NCI-H2107 treated with DMSO at 0.1 percent for 48 hours (cell line): Measurements from ENCODE around the gene ORMDL3.
"Not testable (repeated sequence)": the region's sequence is repeated elsewhere in the genome, so short reads cannot be mapped to it uniquely, and the experiment has no call there.

Experiments used
- DNase-seq: peaks from one replicate; lab custom pipeline; 2025; ENCODE audit not compliant: unreplicated experiment; lab: John Stamatoyannopoulos, UW

Gene ORMDL3

DNA sequence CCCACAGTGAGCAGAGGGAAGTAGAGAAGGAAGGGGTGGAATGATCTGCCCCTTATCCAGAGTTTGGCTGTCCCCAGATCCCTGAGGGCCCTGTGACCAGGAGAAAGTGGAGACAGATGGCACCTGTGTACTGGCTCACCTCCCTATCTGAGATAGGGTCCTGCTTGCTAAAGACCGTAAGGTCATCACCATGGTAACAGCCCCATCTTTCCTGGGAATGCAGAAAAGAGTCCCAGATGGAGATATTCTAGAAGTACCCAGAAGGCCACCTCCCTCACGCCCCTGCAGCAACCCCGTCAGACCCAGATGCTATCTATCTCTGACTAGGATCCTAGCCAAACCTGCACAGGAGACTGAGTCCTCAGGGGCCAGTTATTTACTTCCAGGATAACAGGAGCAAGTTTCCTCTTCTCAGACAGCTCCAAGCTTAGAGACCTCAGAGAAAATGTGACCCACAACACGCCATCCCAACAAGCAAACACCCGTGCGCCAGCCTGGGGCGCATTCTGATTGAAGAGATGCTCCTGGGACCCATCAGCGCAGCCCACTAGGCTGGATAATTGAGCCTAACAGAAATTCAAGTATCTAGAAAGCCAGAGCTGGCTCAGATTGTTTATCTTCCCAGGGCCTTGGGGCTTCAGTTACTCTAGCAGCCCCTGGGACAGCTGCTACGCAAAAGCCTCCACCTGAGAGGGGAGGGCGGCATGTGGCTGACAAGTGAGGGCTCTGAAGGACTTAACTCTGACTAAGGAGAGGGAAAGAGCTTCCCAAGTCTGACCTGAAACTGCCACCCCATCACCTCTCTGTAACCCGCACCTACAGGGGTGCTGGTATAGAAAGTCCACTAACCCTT is 1.9 kb downstream of the ORMDL3 start:
- DNase-seq, result peak; percentile 35

DNA sequence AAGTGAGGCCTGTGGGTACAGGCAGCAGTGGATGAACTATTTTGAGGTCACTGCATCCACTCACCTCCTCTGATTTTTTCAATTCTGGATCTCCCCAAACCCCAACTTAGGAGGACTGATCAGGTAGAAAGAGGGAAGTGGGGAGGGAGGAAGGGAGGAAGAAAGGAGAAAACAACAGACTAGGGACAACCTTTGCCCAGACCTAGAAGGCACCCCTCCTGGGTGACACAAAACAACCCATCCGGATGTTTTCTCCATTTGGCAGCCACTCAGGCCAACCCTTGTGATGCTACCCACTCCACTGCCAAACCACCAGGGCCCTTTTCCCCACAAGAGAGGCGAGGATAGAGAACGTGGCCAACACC is 2.7 kb downstream of the ORMDL3 start:
- DNase-seq, result no peak

DNA sequence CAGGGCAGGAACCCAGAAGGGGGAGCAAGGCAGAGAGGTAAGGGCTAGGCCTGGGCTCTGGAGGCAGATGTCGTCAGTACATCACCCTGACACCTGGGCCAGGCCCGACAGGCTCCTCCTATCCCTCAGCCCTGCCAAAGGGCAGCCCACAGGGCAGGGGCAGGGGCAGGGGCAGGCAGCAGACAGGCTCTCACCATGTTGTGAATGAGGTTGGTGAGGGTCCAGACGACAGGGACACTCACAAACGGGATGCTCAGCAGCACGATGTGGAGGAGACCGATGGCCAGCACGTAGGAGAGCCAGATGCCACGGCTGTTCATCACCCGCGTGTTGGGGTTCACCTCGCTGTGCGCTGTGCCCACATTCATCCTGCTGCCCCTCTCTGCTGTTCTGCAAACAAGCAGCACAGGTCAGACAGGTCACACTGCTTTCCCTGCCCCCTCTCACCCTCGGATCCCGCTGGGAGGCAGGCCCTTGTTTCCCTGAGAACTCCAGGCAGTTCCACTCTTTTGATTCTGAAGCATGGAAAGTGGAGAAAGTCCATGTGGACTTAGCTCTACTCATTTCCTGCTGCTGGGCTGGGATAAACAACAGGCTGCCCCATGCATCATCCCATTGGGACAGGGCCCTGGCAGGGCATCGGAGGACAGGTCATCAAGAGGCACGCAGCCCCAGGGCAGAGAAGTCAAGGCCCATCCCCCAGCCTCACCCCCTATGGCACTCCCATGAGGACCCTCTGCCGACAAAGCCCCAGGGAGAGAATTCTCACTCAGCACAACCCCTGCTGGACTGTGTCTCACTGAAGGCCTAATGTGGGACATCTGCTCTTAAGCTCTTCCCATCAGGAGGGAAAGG is 3.3 kb downstream of the ORMDL3 start:
- no peak for DNase-seq

DNA sequence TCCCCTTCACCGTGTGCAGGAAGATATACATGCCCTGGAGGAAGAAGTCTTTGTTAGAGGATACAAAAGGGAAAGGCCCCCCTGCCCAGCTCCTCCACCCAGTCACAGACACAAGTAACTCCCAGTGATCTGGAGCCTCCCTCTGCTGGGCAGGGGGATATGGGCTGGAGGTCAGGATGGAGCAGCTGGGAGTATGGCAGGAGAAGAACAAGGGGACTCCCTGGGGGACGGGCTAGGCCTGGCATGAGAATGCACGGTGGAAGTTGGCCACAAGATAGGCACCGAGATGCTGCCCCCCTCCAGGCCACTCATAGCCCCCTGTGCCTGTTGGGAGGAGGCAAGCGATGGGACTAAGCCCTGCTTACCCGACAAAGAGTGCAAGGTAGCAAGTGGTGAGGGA is 4.2 kb downstream of the ORMDL3 start:
- DNase-seq, result no peak

DNA sequence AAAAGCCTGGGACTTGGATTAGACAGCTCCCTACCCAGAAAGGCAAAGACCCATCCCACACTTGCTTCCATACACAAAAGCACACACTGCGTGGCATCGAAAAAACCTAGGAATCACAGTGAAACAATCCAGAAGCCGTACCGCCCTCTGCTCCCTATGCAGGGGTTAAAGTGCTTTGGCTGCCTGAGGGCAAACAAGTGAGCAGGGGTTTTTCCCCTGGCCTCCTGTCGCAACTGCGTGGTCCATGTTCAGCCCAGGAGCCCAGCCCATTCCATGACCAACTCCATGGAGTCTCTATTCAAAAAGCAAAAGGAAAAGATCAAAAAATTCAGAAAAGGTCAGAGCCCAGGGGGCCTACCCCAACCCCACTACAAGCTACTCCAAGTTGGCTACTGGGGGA is 5.4 kb downstream of the ORMDL3 start:
- no peak for DNase-seq

DNA sequence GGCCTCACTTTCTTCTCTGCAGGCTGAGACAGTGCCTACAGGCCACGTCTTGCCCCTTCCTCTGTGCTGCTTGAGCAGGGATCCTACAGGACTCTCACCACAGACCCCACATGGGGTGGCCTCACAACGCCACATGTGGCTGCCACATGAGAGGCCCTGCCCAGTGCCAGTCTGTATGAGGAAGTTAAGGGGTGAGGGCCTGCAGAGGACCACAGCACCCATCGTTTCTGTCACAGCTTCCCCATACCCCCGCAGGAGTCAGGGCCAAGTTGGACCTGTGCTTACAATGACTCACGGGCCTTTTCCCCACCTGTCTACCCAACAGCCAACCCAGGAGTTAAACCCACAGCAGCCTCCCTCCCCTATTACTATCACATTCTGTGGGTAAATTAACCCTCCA is 6.1 kb downstream of the ORMDL3 start:
- no peak for DNase-seq

DNA sequence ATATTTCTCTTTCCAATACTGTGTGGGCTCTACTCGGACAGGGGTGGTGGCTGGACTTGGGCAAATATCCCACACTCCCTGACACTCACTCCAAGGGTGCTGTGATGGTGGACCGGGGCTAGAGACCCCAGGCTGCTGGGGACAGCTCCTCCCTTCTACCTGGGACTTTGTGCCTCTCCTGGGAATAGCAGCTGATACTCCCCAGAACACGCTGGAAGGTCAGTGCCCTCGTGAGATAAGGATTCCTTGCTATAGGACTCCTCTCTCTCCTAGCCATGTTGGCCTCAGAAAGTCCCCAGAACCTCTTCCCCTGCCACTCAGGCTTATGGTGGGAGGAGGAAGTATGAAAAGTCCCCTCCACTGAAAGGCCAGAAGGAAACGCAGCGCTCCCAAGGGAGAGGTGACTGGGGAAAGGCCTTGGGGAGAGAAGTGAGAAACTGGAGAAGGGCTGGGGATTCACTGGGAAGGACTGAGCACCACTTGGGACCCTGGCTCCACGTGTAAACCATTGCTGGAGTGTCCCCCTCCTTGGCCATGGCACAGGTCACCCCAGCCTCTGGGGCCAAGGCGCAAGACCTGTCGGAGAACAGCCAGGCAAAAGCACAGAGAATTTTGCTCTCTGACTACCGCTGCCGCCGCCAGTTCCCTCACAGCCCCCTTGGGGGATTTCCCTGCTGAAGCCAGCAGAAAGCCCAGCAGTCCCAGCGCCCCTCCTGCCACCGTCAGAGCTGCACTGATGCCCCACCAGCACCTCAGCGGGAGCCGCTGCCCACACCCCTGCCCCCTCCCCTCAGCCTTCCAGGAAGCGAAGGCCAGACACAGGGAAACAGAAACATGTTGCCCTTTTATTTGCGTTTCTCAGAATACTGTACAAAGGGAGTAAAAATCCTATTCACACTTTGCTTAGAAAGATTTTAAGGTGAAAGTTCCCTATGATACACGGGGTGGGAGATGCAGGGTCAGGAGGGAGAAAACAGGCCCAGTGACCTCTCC is 6.9 kb downstream of the ORMDL3 start:
- no peak for DNase-seq

DNA sequence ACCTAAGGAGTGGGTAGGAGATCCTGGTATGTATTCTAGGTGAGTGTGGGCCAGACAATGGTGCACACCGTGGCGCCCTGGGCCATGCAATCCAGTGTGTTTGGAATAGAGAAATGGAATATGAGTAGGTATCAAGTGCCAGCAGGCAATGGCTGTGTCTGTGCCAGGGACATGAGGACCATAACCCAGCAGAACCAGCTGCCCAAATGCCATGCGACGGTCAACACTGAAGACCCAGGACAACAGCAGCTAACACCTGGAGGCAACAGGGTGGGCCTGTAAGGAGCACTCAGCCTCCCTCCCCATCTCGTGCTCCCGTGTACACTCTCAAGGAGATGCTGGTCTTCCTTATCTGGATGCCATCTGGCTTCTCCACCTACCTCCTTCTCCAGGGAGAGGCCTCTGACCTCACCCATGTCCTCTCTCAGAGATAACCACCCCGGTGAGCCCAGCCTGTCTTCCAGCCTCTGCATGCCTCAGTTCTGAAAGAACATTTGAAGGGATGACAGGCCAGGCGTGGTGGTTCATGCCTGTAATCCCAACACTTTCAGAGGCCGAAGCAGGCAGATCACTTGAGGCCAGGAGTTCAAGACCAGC is 8.2 kb downstream of the ORMDL3 start:
- DNase-seq, result no peak

DNA sequence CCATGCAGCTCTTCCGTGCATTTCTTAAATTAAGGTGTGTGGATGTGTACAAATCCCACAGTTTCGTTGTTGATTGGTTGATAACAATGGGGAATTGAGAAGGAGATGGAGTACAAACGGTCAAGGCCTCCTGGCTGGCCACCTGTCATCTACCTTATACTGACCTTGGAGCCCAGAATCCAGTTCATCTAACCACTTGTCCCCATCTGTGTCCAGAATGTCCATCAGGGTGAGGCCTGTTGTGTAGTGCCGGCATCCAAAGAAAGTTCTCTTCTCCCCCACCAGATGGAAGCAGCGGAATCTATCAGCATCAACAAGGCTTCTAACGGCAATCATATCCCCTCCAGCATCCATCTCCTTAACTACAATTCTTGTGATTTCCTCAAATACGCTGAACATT is 10.5 kb downstream of the ORMDL3 start:
- no peak for DNase-seq

DNA sequence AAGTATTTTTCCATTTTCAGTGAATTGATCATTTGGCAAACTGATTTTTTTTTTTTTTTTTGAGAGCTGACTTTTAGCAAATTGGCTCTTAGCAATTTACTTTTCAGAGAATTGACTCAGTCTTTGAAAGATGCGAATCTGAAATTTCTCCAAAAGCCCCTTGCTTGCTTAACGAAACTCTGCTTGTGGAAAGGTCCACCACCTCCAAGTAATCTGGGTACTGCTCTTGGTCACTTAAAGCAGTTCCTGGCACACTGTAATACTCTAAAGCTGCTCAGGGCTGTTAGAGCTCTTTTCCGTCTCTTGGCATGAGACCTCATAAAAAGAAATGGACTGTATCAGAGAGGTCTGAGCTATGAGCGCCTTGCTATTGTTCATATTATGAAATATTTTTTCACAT is 11.8 kb downstream of the ORMDL3 start:
- no peak for DNase-seq

DNA sequence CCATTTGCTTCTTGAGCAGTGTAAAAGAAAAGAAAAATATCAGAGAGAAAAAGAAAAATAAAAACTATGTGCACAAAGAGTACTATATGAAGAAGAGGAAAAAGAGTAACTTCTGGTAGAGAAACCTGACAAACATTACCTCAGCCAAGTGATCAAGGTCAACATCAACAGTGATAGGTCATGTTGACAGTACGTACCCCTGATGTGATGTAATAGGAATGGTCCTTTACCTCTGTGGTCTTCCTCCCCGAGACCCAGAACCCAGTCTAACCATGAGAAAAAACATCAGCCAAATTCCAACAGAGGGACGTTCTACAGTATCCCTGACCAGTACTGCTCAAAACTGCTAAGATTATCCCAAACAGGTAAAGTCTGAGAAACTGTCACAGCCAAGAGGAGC is 13.4 kb downstream of the ORMDL3 start:
- no peak for DNase-seq

DNA sequence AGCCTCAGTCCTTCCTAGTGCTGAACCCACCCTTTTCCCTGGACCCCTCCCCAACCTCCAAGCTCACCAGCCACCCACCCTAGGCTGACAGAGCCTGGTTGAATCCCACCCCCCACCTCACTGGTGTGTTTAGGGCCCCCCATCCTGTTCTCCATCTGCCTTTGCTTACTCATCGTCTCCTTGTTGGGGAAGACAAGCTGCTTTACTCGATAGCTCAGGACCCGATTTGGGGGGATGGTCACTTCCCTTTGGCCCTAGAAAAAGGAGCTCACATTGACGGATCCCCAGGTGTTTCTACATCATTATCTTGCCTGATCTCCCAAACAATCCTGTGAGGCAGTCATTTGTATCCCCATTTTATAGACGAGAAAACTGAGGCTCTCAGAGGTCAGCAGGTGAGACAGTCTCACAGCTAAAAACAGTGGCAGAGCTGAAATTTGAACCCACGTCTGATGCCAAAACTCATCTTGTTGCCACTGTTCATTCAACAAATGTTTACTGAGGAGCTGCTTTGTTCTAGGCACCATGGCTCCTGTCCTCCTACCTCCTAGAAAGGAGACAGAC is 18.5 kb downstream of the ORMDL3 start:
- no peak for DNase-seq

DNA sequence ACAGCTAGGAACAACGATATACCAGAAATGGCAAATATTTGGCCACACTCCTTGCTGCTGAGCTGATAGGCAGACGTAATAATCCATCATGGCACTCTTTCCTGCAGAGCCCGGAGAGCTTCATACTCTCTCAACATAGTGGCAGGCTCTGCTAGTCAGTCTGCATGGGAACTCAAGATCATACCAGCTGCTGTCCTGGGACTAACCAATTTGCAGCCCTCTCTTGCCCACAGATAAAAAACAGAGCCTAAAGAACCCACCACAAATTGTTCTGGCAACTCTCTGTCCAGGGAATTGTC is 22.5 kb downstream of the ORMDL3 start:
- DNase-seq, result no peak

DNA sequence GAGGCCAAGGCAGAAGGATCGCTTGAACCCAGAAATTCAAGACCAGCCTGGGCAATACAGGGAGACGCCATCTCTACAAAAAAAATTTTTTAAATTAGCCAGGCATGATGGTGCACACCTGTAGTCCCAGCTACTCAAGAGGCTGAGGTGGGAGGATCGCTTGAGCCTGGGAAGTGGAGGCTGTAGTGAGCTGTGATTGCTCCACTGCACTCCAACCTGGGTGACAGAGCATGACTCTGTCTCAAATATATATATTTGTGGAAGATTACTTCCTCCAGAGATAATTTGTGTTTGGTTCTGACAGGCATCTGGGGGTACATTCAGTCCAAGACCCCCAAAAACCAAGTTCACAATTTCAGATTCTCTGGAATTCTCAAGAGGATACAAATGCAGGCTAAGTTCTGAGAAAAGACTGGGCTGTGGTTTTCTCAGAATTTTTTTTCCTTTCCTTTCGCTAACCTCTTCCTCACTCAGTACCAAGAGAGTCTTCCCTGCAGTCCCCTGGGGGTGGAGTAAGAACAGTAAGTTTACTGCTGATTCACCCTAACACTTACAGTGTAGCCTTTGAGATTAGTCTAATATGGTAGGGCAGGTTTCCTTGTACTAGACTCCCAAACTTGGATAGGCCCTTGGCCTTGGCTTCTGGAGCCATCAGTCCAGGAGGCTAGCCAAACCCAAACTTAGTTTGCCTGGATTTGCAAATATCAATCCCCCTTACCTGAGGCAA is 24.1 kb downstream of the ORMDL3 start:
- no peak for DNase-seq

DNA sequence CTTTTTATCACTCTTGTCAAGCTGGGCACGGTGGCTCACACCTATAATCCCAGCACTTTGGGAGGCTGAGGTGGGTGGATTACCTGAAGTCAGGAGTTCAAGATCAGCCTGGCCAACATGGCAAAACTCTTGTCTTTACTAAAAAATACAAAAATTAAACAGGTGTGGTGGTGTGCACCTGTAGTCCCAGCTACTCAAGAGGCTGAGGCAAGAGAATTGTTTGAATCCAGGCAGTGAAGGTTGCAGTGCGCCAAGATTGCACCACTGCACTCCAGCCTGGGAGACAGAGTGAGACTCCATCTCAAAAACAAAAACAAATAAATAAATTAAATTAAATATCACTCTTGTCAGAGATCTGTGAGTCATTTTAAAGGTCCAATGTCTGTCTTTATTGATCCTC is 25.4 kb downstream of the ORMDL3 start:
- DNase-seq, result not testable (repeated sequence)

DNA sequence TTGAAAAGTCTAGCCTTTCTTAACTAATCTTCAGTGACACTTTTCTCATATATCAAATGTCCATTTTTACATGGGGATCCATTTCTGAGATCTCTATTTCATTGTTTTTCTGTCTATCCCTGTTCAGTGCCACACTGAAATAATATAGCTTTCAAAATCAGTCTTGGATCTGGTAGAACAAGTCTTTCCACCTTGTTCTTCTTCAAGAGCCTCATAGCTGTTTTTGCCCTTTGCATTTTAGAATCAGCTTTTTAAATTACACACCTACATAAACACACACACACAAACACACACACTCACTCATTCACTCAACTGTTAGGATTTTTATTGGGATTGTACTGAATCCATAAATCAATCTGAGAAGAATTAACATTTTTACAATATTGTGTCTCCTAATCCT is 28.2 kb downstream of the ORMDL3 start:
- no peak for DNase-seq

DNA sequence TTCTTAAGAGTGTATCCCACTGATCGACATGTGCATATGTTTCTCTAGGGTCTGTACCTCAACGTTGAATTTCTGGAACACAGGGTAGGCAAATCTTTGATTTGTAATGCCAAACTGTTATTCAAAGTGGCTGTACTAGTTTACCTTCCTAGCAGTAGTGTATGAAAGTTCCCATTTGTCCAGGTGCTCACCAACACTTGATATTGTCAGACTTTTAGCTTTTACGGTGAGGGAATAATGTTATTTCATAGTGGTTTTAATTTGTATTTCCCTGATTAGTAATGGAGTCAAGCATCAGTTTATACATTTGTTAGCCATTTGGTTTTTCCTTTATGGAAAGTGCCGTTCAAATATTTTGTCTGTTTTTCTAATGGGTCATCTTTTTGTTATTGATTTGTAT is 29.3 kb downstream of the ORMDL3 start:
- no peak for DNase-seq

DNA sequence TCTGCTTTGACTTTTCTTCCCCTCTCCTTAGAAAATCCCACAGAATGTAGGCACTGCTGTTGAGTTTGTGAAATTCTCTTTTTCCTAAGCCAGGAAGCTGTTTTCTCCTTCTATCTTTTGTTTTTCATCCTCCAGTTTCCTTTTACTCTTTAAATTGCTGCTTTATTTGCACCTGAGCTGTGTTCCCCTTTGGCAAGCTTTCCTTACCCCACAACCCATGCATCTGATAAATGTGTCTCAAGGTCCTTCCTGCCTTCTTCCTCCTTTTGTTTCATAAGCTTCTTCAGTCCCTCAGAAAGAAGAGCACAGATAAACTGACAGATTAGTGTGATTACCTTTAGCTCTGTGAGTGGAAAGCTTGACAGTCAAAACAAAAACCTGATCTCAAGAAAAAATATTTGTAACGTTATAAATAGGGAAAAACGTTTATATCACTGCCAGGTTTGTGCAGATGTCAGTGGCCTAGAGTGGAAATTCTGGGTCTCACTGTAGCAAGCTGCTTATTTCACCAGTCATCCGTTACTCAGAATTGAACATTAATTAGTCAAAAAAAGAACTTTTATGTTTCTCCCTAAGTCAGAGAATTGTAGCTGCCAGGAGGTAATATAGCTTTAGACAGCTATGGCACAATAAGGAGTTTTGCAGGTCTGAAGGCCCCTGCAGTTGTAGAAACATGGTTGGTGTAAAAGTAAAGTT is 32.6 kb downstream of the ORMDL3 start:
- no peak for DNase-seq

DNA sequence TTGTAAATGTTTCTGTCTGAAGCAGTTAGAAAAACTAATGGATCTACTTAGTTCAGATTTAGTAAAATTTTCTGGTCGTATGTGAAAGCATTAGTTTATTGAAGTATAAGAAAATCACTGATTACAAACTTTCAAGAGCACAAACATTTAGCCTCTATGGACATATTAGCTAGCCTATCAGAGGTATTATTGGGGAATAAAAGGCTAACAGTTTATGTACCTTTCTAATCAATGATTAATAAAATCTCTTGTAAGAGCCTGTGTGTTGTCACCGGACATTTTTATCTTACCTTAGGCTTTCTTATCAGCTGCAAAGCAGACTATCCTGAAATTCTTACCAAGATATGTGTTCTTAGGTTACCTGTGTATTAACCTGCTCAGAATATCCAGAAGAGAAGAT is 38.2 kb downstream of the ORMDL3 start:
- DNase-seq, result no peak
